ENCODE results near the gene SRPRB. TPM values are rescaled to one million over a fixed set of nuclear protein-coding genes. Genes with fewer than 3 reads are reported as not detected.

Gene SRPRB
- total RNA-seq, 1 experiment from 2014 or later = 61.0 TPM

- TF ChIP-seq TCF7L2 (IDR thresholded peaks at IDR 0.05; ENCODE audit: borderline replicate concordance, extremely low read depth, insufficient read depth, insufficient read length) (no peak), REST (IDR thresholded peaks at IDR 0.05; ENCODE audit: low read depth) (no peak)
Observed at GRCh38 chr3:133845127-133845526, 39.5 kb downstream of the SRPRB start (continued).

DNA sequence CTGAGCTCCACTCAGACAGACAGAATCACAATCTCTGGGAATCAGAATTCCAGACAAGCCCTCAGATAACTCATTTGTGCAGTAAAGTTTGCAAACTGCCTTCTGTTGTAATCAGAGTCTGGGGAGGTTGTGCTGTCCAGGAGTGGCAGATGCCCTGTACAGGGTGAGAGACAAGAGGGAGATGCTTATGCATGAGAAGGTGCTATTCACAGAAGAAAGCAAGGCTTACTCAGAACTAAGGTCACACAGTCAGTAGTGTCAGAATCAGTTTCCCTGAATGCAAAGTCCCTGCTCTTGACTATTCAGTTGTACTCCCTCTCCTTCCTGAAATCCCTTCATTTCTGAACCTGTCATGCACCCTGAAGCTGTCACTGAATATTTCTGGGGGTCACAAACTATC lies 43.7 kb downstream of the SRPRB start:
- no peak for ATAC-seq
- POLR2A ChIA-PET = no interaction called here
- TF ChIP-seq RAD21 (IDR thresholded peaks at IDR 0.05; ENCODE audit: low read depth) (no peak), REST (IDR thresholded peaks at IDR 0.05; ENCODE audit: low read depth) (no peak), ELF1 (IDR thresholded peaks at IDR 0.05; ENCODE audit: borderline replicate concordance, low read depth) (no peak), SIN3A (IDR thresholded peaks at IDR 0.05; ENCODE audit: low read depth) (no peak), EZH2 (IDR thresholded peaks at IDR 0.05) (no peak), ZBTB33 (IDR thresholded peaks at IDR 0.05; ENCODE audit: extremely low read depth, insufficient replicate concordance, low read length) (no peak), ZNF274 (IDR thresholded peaks at IDR 0.05; ENCODE audit: low read depth, low read length) (no peak), EGR1 (IDR thresholded peaks at IDR 0.05; ENCODE audit: low read depth) (no peak), CBX3 (IDR thresholded peaks at IDR 0.05; ENCODE audit: low read depth) (no peak), FOSL1 (IDR thresholded peaks at IDR 0.05; ENCODE audit: low read depth) (no peak), ATF3 (IDR thresholded peaks at IDR 0.05) (no peak)
- no peaks in the 10 kb centered on the region for H3K79me2 ChIP-seq (ENCODE audit: insufficient read depth, low read length)
- RAD21 ChIA-PET (ENCODE audit: low non-redundant PET in 1 of 2, low total read pairs in 2 of 2, uncharacterized antibody in 2 of 2, unreplicated experiment in 2 of 2) = no interaction called here
- H3K36me3 ChIP-seq (ENCODE audit: control insufficient read depth in 1 of 2, insufficient read depth in 2 of 2, low read length in 2 of 2) = no peaks in the 10 kb centered on the region
- no peak overlapping the region for H2AFZ ChIP-seq (ENCODE audit: low read depth, low read length, poor library complexity, severe bottlenecking)
- H3K4me1 ChIP-seq (ENCODE audit: control insufficient read depth in 1 of 2, insufficient read depth in 2 of 2, low read length in 2 of 2) = no peaks in the 10 kb centered on the region
- H4K20me1 ChIP-seq (ENCODE audit: insufficient read depth) = no peaks in the 10 kb centered on the region
- CTCF ChIA-PET = no interaction called here
- no peak for DNase-seq (ENCODE audit: low read depth, low spot score)
- H3K9me3 ChIP-seq (ENCODE audit: control insufficient read depth in 1 of 2, insufficient read depth in 1 of 2, low read depth in 1 of 2, low read length in 2 of 2) = no peaks in the 10 kb centered on the region
- no peaks in the 10 kb centered on the region for H3K9me2 ChIP-seq (ENCODE audit: insufficient read depth)
- no peak overlapping the region for H3K4me2 ChIP-seq (ENCODE audit: low read length)
- no peaks in the 10 kb centered on the region for H3K27me3 ChIP-seq (ENCODE audit: insufficient read depth, low read length)
- no peak overlapping the region for H3K4me3 ChIP-seq (replicated peaks in 1 of 2; ENCODE audit: low read depth in 1 of 2, low read length in 2 of 2)
- no peak overlapping the region for H3K27ac ChIP-seq (ENCODE audit: low read depth, low read length)
- H3K9ac ChIP-seq (ENCODE audit: low read length) = no peak overlapping the region
- no TSS peak for BruUV-seq (replicated peaks)
- intact Hi-C loops (cut with micrococcal nuclease) = no loop called here
